Neural cell (in vitro differentiated cells): ENCODE results near the gene MGAT4C. TPM values are rescaled to one million over a fixed set of nuclear protein-coding genes. Genes with fewer than 3 reads are reported as not detected.

Experiments
- H2AFZ ChIP-seq: fragments of 200-600, 300-800 bp; sonication (generic), shearing (Covaris generic); 2 replicates; pipeline ENCODE4 v1.6.0; 2014; ENCODE audit warnings: low read depth, mild to moderate bottlenecking, antibody characterized with exemption, low read length, moderate library complexity
- H3F3A ChIP-seq: fragments of 200-600 bp; shearing (Covaris generic); 2 replicates; pipeline ENCODE4 v1.6.1; 2016; ENCODE audit warnings: mild to moderate bottlenecking, moderate library complexity, mixed read lengths, antibody characterized with exemption, low read length; ENCODE audit not compliant: insufficient read depth, poor library complexity, severe bottlenecking
- H3K27ac ChIP-seq: fragments of 200-600, 300-800 bp; sonication (generic), shearing (Covaris generic); 2 replicates; pipeline ENCODE4 v1.5.1; 2014; ENCODE audit warnings: mild to moderate bottlenecking, low read length, moderate library complexity
- H3K27me3 ChIP-seq: fragments of 300-800, 200-600 bp; sonication (generic), shearing (Covaris generic); 2 replicates; pipeline ENCODE4 v1.6.0; 2014; ENCODE audit warnings: mild to moderate bottlenecking, low read depth, low read length, moderate library complexity; ENCODE audit not compliant: insufficient read depth
- H3K36me3 ChIP-seq: fragments of 300-800, 200-600 bp; sonication (generic), shearing (Covaris generic); 2 replicates; pipeline ENCODE4 v1.5.1; 2014; ENCODE audit warnings: mild to moderate bottlenecking, antibody characterized with exemption, low read length, moderate library complexity; ENCODE audit not compliant: insufficient read depth
- H3K4me2 ChIP-seq: fragments of 300-800, 200-600 bp; sonication (generic), shearing (Covaris generic); 2 replicates; pipeline ENCODE4 v1.6.0; 2014; ENCODE audit warnings: mild to moderate bottlenecking, low read length
- H3K4me3 ChIP-seq: fragments of 300-800, 200-600 bp; sonication (generic), shearing (Covaris generic); 2 replicates; pipeline ENCODE4 v1.5.1; 2014; ENCODE audit warnings: mild to moderate bottlenecking, low read length, moderate library complexity
- H3K79me2 ChIP-seq: fragments of 200-600 bp; shearing (Covaris generic); replicated peaks from 2 replicates; pipeline ENCODE4 v1.6.0; 2014; ENCODE audit warnings: mild to moderate bottlenecking, low read length, moderate library complexity; ENCODE audit not compliant: insufficient read depth
- H3K9ac ChIP-seq: fragments of 300-800, 200-600 bp; sonication (generic), shearing (Covaris generic); 2 replicates; pipeline ENCODE4 v1.6.1; 2016; ENCODE audit warnings: mild to moderate bottlenecking, low read length, mixed read lengths
- H3K9me2 ChIP-seq: fragments of 200-600 bp; shearing (Covaris generic); 2 replicates; pipeline ENCODE4 v1.6.1; 2016; ENCODE audit warnings: mild to moderate bottlenecking, low read length, mixed read lengths; ENCODE audit not compliant: insufficient read depth
- H3K9me3 ChIP-seq: fragments of 200-600, 300-800 bp; sonication (generic), shearing (Covaris generic); 2 replicates; pipeline ENCODE4 v1.6.1; 2016; ENCODE audit warnings: mild to moderate bottlenecking, mixed run types, low read length, moderate library complexity, mixed read lengths
- H4K20me1 ChIP-seq: fragments of 200-600 bp; shearing (Covaris generic); 2 replicates; pipeline ENCODE4 v1.6.1; 2016; ENCODE audit warnings: mild to moderate bottlenecking, mixed run types; ENCODE audit not compliant: insufficient read depth
- EZH2 ChIP-seq: fragments of 200-600, 300-800 bp; shearing (Covaris generic), sonication (generic); IDR thresholded peaks from 2 replicates; pipeline ENCODE4 v1.6.1; 2014; ENCODE audit warnings: antibody characterized with exemption, low read length, borderline replicate concordance, mild to moderate bottlenecking; ENCODE audit not compliant: insufficient read depth, poor library complexity, severe bottlenecking
- MXI1 ChIP-seq: fragments of 450-650 bp; conservative IDR thresholded peaks from 2 replicates; pipeline ENCODE4 v1.6.1; 2014; ENCODE audit warnings: antibody characterized with exemption, mild to moderate bottlenecking; ENCODE audit not compliant: poor library complexity, severe bottlenecking
- POLR2AphosphoS5 ChIP-seq: IDR thresholded peaks from 2 replicates; pipeline ENCODE4 v1.6.1; 2012
- RAD21 ChIP-seq: fragments of 450-650 bp; conservative IDR thresholded peaks from 2 replicates; pipeline ENCODE4 v1.6.1; 2014; ENCODE audit warnings: antibody characterized with exemption, mild to moderate bottlenecking, moderate library complexity
- SMC3 ChIP-seq: fragments of 450-650 bp; conservative IDR thresholded peaks from 2 replicates; pipeline ENCODE4 v1.6.1; 2014; ENCODE audit warnings: antibody characterized with exemption, mild to moderate bottlenecking, moderate library complexity; ENCODE audit not compliant: poor library complexity
- TAF1 ChIP-seq: IDR thresholded peaks from 2 replicates; pipeline ENCODE4 v1.6.1; 2012; ENCODE audit warnings: low read depth
- polyA plus RNA-seq: library from polyadenylated mRNA; depleted of rRNA; stranded (reverse); fragments of >200 nt; gene quantifications from 2 replicates; pipeline ENCODE4 v1.2.3, GENCODE V29; 2014
- TF ChIP-seq, protein P1 (sequence below): IDR thresholded peaks from 2 replicates; pipeline ENCODE4 v1.6.1; 2012; ENCODE audit warnings: borderline replicate concordance
- TF ChIP-seq, protein P2 (sequence below): fragments of 450-650 bp; IDR thresholded peaks from 2 replicates; pipeline ENCODE4 v1.5.1; 2014; ENCODE audit warnings: antibody characterized with exemption, mild to moderate bottlenecking, moderate library complexity; ENCODE audit not compliant: poor library complexity, severe bottlenecking

The MGAT4C gene
- polyA plus RNA-seq, 1 donor from 2014 or later: 20.7 TPM

DNA sequence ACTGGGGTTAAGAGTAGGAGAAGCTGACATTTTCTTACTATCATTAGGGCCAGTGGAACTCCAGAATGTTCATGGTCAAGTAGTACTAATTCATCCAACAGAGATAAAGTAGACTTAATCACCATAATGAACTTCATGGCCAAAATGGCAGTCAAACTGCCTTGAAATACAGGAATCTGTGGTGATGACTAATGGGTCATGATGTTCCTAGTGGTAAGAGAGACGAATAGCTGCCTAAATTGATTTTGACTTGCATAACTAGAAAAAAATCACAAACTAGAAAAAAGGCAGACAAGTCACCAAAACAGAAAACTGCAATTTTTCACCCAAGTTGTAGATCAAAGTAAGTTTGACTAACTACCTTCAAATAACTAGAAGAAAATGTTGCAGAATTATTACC lies 138.5 kb downstream of the MGAT4C start:
- Histone ChIP-seq H3K4me3 (no peak overlapping the region), H3K27me3 (no peaks in the 10 kb centered on the region), H3K9ac (no peak overlapping the region), H3F3A (no peaks in the 10 kb centered on the region), H3K36me3 (no peaks in the 10 kb centered on the region), H3K79me2 (no peaks in the 10 kb centered on the region), H3K9me2 (no peaks in the 10 kb centered on the region), H3K9me3 (no peaks in the 10 kb centered on the region), H3K4me2 (no peak overlapping the region), H4K20me1 (no peaks in the 10 kb centered on the region), H2AFZ (no peak overlapping the region), H3K27ac (no peak overlapping the region)
- no peak for TF ChIP-seq SMC3
- TF ChIP-seq, protein P1, sequence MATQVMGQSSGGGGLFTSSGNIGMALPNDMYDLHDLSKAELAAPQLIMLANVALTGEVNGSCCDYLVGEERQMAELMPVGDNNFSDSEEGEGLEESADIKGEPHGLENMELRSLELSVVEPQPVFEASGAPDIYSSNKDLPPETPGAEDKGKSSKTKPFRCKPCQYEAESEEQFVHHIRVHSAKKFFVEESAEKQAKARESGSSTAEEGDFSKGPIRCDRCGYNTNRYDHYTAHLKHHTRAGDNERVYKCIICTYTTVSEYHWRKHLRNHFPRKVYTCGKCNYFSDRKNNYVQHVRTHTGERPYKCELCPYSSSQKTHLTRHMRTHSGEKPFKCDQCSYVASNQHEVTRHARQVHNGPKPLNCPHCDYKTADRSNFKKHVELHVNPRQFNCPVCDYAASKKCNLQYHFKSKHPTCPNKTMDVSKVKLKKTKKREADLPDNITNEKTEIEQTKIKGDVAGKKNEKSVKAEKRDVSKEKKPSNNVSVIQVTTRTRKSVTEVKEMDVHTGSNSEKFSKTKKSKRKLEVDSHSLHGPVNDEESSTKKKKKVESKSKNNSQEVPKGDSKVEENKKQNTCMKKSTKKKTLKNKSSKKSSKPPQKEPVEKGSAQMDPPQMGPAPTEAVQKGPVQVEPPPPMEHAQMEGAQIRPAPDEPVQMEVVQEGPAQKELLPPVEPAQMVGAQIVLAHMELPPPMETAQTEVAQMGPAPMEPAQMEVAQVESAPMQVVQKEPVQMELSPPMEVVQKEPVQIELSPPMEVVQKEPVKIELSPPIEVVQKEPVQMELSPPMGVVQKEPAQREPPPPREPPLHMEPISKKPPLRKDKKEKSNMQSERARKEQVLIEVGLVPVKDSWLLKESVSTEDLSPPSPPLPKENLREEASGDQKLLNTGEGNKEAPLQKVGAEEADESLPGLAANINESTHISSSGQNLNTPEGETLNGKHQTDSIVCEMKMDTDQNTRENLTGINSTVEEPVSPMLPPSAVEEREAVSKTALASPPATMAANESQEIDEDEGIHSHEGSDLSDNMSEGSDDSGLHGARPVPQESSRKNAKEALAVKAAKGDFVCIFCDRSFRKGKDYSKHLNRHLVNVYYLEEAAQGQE: no peak
- no peak for TF ChIP-seq EZH2
- no peak for TF ChIP-seq POLR2AphosphoS5
- TF ChIP-seq MXI1: no peak
- TF ChIP-seq TAF1: no peak

DNA sequence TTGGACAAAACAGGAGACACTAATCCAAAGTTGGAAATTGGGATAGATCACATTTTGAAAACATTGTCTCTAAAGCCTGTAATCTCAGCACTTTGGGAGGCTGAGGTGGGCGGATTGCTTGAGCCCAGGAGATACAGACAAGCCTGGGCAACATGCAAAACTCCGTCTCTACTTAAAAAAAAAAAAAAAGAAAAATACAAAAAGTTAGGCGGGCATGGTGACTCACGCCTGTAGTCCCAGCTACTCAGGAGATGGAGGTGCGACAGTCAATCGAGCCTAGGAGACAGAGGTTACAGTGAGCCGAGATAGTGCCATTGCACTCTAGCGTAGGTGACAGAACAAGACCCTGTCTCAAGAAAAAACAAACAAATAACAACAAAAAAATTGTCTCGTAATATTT lies 152.1 kb downstream of the MGAT4C start:
- Histone ChIP-seq H3F3A (no peaks in the 10 kb centered on the region), H3K27ac (no peak overlapping the region), H3K36me3 (no peaks in the 10 kb centered on the region), H2AFZ (no peak overlapping the region), H3K4me3 (no peak overlapping the region), H3K9ac (no peak overlapping the region), H3K9me2 (no peaks in the 10 kb centered on the region), H3K79me2 (no peaks in the 10 kb centered on the region), H3K9me3 (no peaks in the 10 kb centered on the region), H4K20me1 (no peaks in the 10 kb centered on the region), H3K4me2 (no peak overlapping the region), H3K27me3 (no peaks in the 10 kb centered on the region)
- no peak for TF ChIP-seq TAF1
- TF ChIP-seq RAD21: no peak
- TF ChIP-seq, protein P1: no peak
- TF ChIP-seq MXI1: no peak
- TF ChIP-seq SMC3: no peak
- TF ChIP-seq POLR2AphosphoS5: no peak
- TF ChIP-seq, protein P2, sequence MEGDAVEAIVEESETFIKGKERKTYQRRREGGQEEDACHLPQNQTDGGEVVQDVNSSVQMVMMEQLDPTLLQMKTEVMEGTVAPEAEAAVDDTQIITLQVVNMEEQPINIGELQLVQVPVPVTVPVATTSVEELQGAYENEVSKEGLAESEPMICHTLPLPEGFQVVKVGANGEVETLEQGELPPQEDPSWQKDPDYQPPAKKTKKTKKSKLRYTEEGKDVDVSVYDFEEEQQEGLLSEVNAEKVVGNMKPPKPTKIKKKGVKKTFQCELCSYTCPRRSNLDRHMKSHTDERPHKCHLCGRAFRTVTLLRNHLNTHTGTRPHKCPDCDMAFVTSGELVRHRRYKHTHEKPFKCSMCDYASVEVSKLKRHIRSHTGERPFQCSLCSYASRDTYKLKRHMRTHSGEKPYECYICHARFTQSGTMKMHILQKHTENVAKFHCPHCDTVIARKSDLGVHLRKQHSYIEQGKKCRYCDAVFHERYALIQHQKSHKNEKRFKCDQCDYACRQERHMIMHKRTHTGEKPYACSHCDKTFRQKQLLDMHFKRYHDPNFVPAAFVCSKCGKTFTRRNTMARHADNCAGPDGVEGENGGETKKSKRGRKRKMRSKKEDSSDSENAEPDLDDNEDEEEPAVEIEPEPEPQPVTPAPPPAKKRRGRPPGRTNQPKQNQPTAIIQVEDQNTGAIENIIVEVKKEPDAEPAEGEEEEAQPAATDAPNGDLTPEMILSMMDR: no peak
- no peak for TF ChIP-seq EZH2
